AG09309 (cell line): ENCODE measurements around the gene PIGA.
"Not testable (repeated sequence)": the region's sequence is repeated elsewhere in the genome, so short reads cannot be mapped to it uniquely, and the experiment has no call there.

Experiments
- DNase-seq: peaks from one replicate; pipeline ENCODE4 v3.0.0-alpha.2; 2010; ENCODE audit warnings: low read depth
- H3K4me3 ChIP-seq: 2 replicates; pipeline ENCODE4 v1.5.1; 2011; ENCODE audit warnings: mild to moderate bottlenecking, low read depth, low read length, moderate library complexity; ENCODE audit not compliant: control insufficient read depth
- CTCF ChIP-seq: IDR thresholded peaks from 2 replicates; pipeline ENCODE4 v1.5.1; 2011; ENCODE audit warnings: mild to moderate bottlenecking, low read depth, low read length, inconsistent platforms; ENCODE audit not compliant: insufficient read depth, control insufficient read depth; ENCODE audit errors: missing control alignments

Gene PIGA

GRCh38 chrX:15298201-15298600 lies 37.1 kb downstream of the PIGA start:
- DNase-seq = no peak
- no peak overlapping the region for H3K4me3 ChIP-seq
- TF ChIP-seq CTCF = no peak

GRCh38 chrX:15293451-15293850 lies 41.9 kb downstream of the PIGA start:
- no peak for TF ChIP-seq CTCF
- DNase-seq = no peak
- no peak overlapping the region for H3K4me3 ChIP-seq

GRCh38 chrX:15292861-15293260 lies 42.5 kb downstream of the PIGA start:
- H3K4me3 ChIP-seq = no peak overlapping the region
- no peak for DNase-seq
- TF ChIP-seq CTCF = no peak

- H3K4me3 ChIP-seq = no peak overlapping the region
- no peak for DNase-seq
- no peak for TF ChIP-seq CTCF
Measured at GRCh38 chrX:15277604-15278003, 57.7 kb downstream of the PIGA start.

GRCh38 chrX:15274946-15275345 lies 60.4 kb downstream of the PIGA start:
- no peak for DNase-seq
- no peak for TF ChIP-seq CTCF
- H3K4me3 ChIP-seq = no peak overlapping the region

- H3K4me3 ChIP-seq, DNase-seq: not testable (repeated sequence)
Measured at GRCh38 chrX:15273275-15273674, 62.0 kb downstream of the PIGA start.

GRCh38 chrX:15271757-15272156 lies 63.6 kb downstream of the PIGA start:
- no peak overlapping the region for H3K4me3 ChIP-seq
- no peak for DNase-seq
- no peak for TF ChIP-seq CTCF
